Activated CD4-positive, alpha-beta T cell treated with anti-CD3 and anti-CD28 coated beads, Interleukin-2, amount 50 U/mL, for 16 hours (primary cell): ENCODE results near the gene STK32A.

ENCODE experiments used
- DNase-seq: peaks from one replicate; pipeline ENCODE4 v3.0.0-alpha.2; 2020

The STK32A gene

GRCh38 chr5:147267082-147267832, 32.4 kb downstream of the STK32A start:
- no peak for DNase-seq

GRCh38 chr5:147276497-147276896, 41.7 kb downstream of the STK32A start:
- DNase-seq, result no peak

- DNase-seq, result no peak
Measured at GRCh38 chr5:147286296-147286695, 51.5 kb downstream of the STK32A start.

- no peak for DNase-seq
Measured at GRCh38 chr5:147287110-147287509, 52.3 kb downstream of the STK32A start.

GRCh38 chr5:147290261-147290660, 55.4 kb downstream of the STK32A start:
- no peak for DNase-seq

- DNase-seq, result no peak
Measured at GRCh38 chr5:147303251-147303650, 68.4 kb downstream of the STK32A start.

DNA sequence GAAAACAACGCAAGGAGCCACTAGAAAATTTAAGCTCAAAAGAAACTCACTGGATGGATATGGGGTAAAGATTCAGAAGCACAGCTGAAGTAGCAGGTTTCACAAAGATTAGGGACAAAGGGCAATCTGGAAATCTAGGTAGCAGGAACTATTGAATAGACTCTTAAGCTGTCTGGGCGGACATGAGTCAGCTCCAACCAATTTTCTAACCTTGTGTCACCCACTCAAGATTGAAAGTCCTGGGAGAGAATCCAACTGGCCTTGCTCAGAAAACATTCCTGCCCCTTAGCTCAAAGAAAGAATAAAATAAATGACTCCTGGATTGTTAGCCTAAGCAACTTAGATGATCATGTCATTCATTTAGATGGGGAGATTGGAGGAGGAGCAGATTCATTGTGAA, 69.2 kb downstream of the STK32A start:
- no peak for DNase-seq

DNA sequence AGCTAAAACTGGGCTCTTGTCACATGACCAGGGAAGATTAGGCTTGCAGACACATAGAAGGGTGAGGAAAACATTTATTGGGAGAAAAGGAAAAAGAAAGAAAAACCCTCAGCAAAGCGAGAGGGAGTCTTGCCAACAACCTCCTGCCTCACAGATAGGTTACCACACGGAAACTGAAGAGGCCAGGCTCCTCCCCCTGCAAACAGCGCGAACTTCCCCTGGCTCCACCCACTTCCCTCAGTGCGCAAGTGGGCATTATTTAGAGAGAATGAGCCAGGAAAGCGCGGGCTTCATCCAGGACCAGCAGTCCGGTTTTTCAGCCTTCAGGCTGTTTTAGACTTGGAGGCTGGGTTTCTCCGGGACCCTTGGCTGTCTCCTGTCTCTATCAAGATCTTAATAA, 70.3 kb downstream of the STK32A start:
- DNase-seq, result no peak

- DNase-seq, result no peak
Measured at GRCh38 chr5:147306351-147306750, 71.5 kb downstream of the STK32A start.

DNA sequence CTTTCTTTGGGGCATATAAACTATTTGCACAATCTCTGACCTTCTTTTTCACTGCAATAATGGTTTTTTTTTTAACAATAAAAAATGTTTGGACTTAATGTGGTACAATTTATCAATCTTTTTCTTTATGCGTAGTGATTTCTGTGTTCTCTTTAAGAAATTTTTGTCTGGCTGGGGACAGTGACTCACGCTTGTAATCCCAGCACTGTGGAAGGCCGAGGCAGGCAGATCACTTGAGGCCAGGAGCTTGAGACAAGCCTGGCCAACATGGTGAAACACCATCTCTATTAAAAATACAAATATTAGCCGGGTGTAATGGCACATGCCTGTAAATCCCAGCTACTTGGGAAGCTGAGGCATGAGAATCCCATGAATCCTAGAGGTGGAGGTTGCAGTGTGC, 72.3 kb downstream of the STK32A start:
- DNase-seq, result no peak

- DNase-seq, result no peak
Measured at GRCh38 chr5:147309621-147310020, 74.8 kb downstream of the STK32A start.

GRCh38 chr5:147310059-147310704, 75.4 kb downstream of the STK32A start:
- no peak for DNase-seq

DNA sequence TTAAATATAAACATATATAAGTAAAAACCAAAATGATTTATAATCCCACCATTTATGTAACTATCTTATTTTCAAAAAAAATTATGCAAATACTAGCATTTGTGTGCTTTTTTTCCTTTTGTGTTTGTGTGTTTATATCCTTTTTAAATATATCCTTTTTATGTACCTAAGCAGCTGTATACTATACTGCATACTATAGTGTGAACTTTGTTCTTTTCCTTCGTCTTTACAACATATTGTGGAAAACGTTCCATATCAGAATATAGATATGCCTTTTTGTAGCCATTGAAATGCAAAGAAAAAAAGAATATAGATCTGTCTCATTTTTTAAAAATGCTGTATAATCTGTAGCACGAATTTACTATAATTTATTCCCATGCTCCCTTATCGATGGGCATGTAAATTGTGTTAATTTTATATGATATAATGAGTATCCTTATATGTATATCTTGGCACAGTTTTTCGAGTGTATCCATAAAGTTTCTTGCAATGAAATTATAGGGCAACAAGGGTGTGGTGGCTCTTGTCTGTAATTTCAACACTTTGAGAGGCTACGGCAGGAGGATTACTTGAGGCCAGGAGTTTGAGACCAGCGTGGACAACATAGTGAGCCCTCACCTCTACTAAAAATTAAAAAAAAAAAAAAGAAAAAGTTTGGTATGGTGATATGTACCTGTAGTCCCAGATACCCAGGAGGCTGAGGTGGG, 83.3 kb downstream of the STK32A start:
- no peak for DNase-seq

DNA sequence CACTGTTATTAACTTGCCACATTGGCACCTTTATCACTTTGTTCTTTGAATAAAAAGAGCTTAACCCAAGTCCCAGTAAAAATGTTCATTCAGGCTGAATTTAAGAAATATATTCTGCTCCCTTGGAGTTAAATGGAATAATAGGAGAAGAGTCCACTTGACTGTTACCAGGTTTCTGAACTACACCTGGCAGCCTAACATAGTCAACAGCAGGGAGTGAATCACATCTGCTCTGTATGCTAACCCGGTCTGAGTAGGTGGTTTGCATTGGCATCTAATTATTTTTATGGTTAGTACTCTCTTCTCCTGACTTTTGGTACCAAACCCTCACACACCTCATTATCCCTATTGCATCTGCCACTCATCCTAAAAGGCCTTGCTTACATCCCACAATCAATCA, 86.7 kb downstream of the STK32A start:
- DNase-seq, result no peak

DNA sequence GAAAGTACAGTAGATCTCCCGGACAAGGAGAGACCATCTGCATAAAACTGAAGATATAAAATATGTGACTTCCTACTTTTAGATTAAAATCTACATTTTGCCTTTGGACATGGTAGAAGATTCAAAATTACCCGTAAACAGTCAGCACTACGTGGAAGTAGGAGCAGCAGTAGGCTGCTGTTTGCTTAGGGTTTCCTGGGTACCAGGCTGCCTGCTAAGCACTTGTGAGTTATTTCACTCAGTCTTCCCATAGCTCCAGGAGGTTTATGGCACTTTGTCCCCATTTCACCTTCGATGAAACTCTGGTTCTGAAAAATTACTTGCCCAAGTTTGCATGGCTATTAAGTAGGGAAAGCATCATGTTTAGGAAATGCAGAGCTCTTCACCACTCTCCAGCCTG, 92.6 kb downstream of the STK32A start:
- DNase-seq, result no peak

DNA sequence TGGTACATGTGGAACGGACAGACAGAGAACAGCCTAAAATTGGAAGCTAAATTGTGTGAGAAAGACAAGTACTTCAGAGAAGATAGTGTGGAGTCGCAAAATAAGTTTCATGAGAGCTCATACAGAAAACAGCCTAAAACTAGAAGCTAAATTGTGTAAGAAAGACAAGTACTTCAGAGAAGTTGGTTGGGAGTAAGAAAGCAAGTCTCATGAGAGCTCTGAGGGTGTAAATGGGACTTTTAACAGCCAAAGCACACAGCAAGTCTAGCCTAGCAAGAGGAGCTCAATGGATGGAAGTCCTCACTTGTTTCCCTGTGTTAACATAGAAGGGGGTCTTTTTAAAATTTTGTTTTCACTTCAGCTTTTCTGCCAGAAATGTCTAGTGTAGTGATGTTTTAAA, 93.1 kb downstream of the STK32A start:
- no peak for DNase-seq

DNA sequence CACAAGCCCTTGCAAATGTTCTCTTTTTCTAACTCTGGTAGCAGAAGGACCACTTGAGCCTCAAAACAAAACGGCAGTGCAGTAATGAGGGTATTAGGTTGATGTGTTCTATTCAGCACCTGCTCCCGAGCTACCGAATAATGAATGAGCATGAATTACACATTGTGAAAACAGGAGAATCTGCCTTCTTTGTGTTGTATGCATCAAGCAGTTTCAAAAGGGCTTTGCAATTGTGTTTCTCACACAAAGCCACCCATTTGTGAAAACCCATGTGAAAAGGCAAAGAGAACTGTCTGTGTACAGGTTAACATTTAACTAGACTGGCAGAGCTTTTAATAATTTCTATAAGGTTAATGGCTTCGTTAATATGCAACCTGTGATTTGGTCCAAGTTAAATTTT, 97.8 kb downstream of the STK32A start:
- DNase-seq, result no peak

DNA sequence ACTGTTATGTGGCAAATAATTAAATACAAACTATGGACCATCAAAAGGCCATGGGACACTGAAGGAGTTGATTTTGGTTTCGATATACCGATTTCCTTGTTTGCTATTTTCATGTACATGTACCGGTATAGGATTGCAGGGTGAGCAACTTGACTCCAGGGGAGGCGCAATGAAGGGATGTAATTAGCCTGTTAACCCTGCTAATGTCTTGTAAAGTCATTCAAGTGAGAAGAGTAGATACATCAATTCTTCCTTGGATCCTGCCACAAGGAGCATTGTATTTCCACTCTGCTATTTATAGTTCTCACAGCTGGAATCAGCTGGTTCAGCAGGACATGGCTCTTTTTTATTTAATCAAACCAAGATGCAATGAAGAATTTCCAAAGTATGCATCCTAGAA, 102.0 kb downstream of the STK32A start:
- DNase-seq, result no peak

GRCh38 chr5:147339313-147339712, 104.5 kb downstream of the STK32A start:
- no peak for DNase-seq

DNA sequence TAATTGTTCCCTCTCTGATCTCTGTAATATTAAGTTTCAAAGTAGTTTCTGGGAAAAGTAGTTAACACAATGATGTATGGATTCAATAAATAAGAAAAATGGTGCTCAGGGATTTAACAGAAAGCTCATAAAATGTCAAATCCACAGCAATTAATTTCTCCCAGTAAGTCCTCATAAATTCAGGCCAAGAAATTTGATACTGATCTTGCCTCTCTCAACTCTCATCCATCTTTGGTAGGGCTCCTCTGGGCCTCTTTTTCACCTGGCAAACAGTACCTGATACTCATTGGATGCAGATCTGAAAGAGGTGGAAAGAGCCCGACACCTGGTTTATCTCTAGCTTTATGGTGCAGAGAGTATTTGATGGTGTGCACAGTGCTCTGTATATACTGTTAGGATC, 106.1 kb downstream of the STK32A start:
- no peak for DNase-seq

- no peak for DNase-seq
Measured at GRCh38 chr5:147341345-147341744, 106.5 kb downstream of the STK32A start.

- DNase-seq, result no peak
Measured at GRCh38 chr5:147344861-147345260, 110.0 kb downstream of the STK32A start.

- no peak for DNase-seq
Measured at GRCh38 chr5:147346006-147346561, 111.3 kb downstream of the STK32A start.

DNA sequence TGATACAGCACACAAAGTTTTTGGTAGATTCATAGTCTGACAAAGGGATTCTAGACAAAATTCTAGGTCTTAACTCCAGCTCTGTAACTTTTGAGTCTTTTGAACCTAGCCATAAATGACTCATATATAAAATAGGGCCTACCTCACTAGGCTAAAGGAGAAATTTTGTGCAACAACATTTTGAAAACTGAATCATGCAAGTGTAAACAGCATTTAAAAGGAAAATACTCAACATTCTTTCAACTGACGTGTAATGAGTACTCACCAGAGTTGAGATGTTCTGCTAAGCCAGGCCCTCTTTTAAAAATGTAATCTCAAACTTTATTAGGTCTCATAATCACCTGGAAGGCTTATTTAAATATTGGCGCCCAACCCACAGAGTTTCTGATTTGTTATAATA, 113.2 kb downstream of the STK32A start:
- DNase-seq, result no peak
